ENCODE results near the gene UMODL1.

- TF ChIP-seq POLR2AphosphoS5 (IDR thresholded peaks at IDR 0.05) (no peak), POLR2A (IDR thresholded peaks at IDR 0.05) (no peak), CTCF (IDR thresholded peaks at IDR 0.05) (peak; percentile 40 to 75 (median 64))
Observed at GRCh38 chr21:42164064-42164789, 93.1 kb downstream of the UMODL1 start.
